Inferior parietal cortex (tissue), 1 donor: Measurements from ENCODE around the gene NOTCH3.
A peak's percentile ranks its signal among the peaks of the same experiment; 100 is the strongest.

Experiments
- DNase-seq: peaks from one replicate; pipeline ENCODE4 v3.0.0-alpha.2; 2016; ENCODE audit errors: extremely low spot score

Gene NOTCH3

DNA sequence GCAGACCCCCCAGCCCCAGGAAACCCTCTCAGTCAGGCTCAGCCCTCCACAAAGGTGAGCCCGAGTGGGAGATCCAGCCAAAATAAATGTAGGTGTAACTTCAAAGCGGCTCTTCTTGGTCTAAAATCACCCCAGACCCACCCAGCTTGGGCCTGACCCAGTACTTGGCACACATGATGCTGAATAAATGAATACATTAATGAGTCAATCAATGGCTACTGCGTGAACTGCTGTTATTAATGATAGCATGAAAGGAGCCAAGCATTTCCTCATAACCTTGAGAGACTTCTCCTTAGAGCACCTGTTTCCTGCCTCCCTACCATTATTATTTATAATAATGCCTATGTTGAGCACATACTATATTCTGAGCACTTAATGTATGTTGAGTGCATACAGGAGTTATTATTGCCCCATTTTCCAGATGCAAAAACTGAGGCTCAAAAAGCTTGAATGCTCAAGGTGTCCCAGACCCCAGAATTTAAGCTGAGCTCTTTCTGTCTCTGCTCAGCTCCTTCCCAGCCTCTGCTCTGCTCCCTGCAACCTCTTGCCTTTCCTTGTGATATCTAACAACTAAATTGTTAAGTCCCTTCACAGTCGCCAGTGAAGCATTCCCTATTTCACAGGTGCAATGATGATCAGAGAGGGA is 4.3 kb downstream of the NOTCH3 start:
- no peak for DNase-seq

DNA sequence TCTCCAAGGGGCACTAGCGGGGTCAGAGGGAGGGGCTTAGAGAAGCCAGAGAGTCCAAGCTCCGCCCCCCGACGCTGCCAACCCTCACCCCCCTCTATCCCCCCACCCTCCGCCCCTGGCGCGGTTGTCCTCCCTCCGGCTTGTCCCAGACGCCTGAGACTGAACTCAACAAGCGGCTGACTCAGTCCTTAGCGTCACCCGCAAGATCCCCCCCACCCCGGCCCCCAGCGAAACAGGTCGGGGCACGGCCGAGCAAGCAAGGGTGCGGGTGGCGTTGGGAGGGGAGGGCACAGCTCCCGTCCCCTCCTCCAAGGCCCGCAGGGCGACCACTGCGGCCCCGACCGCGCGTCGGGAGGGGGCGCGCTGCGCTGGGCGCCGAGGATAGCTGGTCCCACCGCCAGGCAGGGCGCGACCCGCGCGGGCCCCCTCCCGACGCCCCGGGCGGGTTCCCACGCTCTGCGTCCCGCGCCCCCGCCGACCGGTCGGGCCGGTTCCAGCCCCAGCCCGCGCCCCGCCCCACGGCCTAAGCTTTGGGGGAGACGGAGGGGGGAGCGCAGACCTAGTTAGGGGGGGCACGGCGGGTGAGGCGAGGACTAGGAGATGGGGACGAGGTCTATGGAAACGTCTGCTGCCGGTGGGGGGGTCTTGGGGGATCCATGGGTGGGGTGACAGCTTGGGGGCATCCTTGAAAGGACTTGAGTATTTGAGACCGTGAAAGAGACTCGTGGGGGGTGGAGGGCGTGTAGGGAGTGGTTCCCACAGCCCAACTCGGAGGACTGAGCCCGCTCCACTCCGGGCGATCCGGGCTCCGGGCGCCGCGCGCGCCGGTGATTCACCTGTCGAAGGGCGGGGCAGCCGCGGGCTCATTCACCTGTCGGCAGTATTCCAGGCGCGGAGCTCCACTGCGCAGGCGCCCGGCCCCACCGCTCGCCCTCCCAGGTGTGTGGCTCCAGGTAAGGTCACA is 5.1 kb downstream of the NOTCH3 start:
- no peak for DNase-seq

- no peak for DNase-seq
Measured at GRCh38 chr19:15194938-15195337, 5.9 kb downstream of the NOTCH3 start.

DNA sequence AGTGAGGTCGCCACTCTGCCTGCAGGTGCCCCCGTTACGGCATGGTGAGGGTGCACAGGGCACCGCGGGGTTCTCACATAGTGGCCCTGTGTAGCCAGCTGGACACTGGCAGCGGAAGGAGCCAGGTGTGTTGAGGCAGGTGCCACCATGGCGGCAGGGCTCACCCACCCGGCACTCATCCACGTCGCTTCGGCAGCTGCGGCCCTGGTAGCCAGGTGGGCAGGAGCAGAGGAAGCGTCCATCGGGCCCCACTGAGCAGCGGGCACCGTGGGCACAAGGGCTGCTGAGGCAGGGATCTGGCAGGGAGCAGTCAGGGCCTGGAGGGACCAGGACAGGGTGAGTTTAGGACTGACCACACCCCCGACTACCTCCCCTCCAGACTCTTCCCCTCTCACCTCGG is 8.8 kb downstream of the NOTCH3 start:
- DNase-seq = no peak

GRCh38 chr19:15191514-15191913 is 9.3 kb downstream of the NOTCH3 start:
- no peak for DNase-seq

DNA sequence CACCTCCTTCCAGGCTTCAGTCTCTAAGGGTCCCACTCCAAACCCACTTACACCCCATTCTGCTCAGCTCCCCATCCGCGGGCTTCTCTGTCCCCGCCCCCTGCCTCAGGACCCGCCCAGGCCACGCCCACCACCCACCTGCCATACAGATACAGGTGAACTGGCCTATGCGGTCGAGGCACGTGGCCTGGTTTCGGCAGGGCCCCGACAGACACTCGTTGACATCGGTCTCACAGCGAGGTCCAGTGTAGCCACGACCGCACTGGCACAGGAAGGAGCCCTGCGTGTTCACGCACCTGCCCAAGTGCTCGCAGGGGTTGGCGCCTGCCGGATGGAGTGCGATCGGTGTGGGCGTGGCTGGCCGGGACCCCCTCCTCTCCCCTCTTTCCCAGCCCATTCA is 11.9 kb downstream of the NOTCH3 start:
- DNase-seq = no peak

- no peak for DNase-seq
Measured at GRCh38 chr19:15187026-15188007, 13.5 kb downstream of the NOTCH3 start.

DNA sequence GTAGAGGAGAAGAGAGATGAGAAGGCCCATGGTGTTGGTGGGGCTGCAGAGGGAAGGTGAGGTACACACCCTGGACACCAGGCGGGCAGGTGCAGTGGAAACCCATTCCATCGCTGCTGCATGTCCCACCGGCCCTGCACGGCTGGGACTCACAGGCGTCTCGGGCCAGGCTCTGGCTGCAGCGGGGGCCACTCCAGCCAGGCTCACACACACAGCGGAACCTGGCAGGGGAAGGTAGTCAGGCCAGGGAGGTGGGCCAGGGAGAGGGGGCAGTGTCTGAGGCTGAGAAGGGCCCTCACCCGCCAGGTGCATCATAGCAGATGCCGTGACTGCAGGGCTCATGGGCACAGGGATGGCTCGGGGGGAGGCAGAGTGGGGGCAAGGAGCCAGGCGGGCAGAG is 15.6 kb downstream of the NOTCH3 start:
- no peak for DNase-seq

- no peak for DNase-seq
Measured at GRCh38 chr19:15184776-15185175, 16.0 kb downstream of the NOTCH3 start.

GRCh38 chr19:15181394-15181793 is 19.4 kb downstream of the NOTCH3 start:
- DNase-seq = no peak

- DNase-seq = peak; percentile 4
Measured at GRCh38 chr19:15180451-15181390, 20.1 kb downstream of the NOTCH3 start.

DNA sequence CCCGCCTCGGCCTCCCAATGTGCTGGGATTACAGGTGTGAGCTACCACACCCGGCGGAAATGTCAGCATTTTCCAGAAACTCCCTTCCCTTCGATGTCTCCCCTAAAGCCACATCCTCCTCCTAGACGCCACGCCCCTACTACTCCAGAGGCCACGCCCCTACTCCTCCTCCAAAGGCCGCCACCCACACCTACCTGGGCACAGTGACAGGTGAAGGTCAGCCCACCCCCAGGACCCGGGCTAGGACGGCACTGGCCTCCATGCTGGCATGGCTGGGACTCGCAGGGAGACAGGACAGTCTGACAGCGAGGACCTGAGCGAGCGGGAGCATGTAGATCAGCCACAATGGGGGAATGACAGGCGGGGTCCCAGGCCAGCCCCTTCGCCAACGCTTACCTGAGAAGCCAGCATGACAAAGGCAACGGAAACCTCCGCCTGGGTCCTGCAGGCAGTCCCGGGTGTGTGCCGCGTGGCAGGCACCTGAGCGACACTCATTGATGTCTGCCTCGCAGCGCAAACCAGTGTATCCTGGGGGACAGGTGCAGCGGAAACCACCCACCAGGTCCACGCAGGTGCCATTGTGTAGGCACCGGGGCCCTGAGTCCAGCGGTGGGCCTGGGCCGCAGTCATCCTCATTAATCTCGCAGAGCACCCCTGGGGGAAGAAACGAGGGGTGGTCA is 22.0 kb downstream of the NOTCH3 start:
- DNase-seq = no peak

DNA sequence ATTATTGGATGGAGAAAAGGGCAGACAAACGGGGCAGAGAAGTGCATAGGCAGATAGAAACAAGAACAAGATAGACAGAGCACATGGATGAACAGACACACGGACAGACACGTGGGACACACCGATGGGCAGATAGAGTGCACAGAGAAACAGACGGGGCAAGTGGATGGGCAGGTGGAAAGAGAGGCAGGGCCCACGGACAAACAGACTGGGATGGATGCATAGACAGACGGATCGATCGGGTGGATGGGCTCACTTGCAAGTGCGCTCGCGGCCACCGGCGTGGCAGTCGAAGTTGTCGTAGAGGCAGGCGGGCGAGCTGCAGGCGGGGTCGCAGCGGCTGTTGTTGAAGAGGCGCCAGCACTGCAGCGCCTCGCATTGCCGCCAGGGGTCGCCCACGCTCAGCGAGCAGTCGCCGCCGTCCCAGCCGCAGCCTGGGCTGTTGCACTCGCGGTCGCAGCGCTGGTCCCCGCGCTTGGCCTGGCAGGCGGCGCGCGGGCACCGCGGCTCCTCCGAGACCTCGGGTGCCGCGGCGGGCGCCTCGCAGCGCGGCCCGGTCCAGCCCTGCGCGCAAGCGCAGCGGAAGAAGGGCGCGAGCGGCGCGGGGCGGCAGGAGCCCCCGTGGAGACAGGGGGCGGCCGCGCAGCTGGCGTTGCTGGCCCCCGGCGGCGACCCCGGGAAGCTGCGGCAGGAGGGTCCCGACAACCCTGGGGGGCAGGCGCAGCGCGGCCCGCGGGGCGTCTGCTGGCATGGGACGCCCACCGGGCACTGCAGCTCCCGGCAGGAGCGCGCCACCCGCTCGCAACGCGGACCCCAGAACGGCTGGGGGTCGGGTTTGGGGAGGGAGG is 23.3 kb downstream of the NOTCH3 start:
- peak; percentile 68 for DNase-seq

- DNase-seq = no peak
Measured at GRCh38 chr19:15175609-15176008, 25.2 kb downstream of the NOTCH3 start.

DNA sequence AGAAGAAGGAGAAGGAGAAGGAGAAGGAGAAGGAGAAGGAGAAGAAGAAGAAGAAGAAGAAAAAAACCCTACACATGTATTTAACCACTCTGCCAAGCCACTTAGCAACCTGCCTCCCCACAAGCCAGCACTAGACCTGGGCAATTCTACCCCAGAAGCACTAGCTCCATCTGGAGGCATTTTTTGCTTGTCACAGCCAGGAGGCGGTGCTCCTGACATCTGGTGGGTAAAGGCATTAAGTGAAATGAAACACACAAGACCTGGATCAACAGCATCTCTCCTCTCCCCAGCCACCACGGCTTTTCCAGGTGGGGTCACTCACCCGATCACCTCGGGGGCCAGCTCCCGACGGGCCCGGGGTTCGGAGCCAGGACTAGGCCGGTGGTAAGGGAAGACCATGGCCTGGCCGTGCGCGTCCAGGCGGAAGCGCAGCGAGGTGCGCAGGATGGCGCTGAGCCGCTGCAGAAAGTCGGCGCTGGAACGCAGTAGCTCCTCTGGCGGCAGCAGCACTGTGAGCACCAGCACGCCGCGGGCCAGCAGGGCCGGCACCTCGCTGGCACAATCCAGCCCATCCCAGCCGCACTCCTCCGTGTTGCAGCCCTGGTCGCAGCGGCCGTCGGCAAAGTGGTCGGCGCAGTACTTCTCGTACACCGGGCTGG is 26.9 kb downstream of the NOTCH3 start:
- no peak for DNase-seq

DNA sequence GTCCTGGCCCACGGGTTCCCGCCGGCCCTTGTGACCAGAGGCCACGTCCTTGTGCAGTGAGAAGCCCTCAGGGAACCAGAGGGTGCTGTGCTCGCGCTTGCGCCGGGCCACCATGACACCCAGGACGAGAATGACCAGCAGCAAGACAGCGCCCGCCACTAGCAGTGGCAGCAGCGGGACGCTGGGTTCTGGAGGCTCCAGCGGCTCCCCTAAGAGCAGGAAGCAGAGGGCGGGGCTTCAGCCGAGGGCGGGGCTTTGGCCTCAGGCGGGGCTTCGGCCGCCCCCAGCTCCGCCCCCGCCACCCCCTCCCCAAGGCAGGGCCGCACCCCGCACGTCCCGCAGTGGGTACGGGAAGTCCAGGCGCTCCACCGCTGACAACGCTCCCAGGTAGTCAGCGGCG is 30.4 kb downstream of the NOTCH3 start:
- DNase-seq = no peak

DNA sequence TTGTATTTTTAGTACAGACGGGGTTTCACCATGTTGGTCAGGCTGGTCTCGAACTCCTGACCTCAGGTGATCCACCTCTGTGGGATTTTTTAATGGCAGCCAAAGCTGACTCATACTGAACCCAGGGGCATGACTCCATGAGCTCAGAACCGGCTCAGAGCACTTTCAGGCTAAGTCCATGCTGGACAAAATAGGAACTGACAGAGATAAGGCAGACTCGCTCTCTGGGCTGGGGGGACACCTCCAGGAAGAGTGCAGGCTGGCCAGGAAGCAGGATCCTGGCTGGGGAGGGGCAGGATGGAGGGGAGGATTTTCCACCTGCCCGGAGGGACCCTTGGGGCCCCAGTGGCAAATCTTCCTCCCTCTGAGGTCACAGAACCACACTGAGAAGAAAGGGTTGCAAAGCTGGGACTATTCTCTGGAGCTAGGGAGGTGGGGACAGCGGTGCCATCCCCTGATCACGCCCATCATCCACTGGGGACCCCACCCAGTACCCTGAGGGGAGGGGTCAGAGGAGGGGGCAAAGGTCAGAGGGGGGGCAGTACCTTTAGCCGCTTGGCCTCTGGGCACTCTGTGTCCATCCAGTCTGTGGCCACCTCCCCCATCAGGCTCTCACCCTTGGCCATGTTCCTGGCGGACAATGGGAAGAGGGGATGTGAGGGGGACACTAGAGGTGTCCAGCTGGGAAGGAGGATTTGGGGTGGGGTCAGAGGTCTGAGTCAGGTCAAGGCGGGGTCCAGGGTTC is 31.1 kb downstream of the NOTCH3 start:
- DNase-seq = no peak

DNA sequence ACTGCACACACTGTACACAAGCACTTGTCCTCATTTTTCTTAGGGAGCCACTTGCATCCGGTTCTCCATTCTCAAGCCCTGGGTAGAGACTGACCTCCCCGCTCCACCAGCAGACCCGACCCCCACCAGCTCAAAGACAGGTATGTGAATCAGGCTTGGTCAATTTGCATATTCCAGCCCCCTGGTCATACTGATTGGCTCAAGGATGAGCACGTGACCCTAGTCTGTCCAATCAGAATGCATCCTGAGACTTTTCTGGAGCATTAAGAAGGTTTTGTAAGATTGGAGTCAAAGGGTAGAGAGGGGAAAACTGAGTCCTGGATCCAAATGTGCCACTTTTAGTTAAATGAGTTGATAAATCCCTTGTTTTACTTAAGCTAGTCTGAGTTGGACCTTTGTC is 34.1 kb downstream of the NOTCH3 start:
- DNase-seq = no peak
